Osteocyte (in vitro differentiated cells): ENCODE measurements around the gene GLB1L3. TPM values are rescaled to one million over a fixed set of nuclear protein-coding genes. Genes with fewer than 3 reads are reported as not detected.

Experiments
- DNase-seq: peaks from one replicate; pipeline ENCODE4 v3.0.0; 2021; ENCODE audit warnings: mixed read lengths; ENCODE audit not compliant: unreplicated experiment; ENCODE audit errors: extremely low spot score
- H3K27ac Mint-ChIP-seq: one replicate; pipeline ENCODE4 v1.8.0; 2021; ENCODE audit warnings: mild to moderate bottlenecking, mixed read lengths; ENCODE audit not compliant: unreplicated experiment
- H3K27me3 Mint-ChIP-seq: one replicate; pipeline ENCODE4 v1.8.0; 2021; ENCODE audit warnings: mixed read lengths; ENCODE audit not compliant: unreplicated experiment
- H3K36me3 Mint-ChIP-seq: one replicate; pipeline ENCODE4 v1.8.0; 2021; ENCODE audit warnings: mixed read lengths; ENCODE audit not compliant: unreplicated experiment
- H3K4me1 Mint-ChIP-seq: one replicate; pipeline ENCODE4 v1.8.0; 2021; ENCODE audit warnings: mixed read lengths; ENCODE audit not compliant: unreplicated experiment
- H3K4me3 Mint-ChIP-seq: one replicate; pipeline ENCODE4 v1.8.0; 2021; ENCODE audit warnings: mild to moderate bottlenecking, moderate library complexity, mixed read lengths; ENCODE audit not compliant: unreplicated experiment
- H3K9me3 Mint-ChIP-seq: one replicate; pipeline ENCODE4 v1.8.0; 2021; ENCODE audit warnings: mixed read lengths; ENCODE audit not compliant: unreplicated experiment
- CTCF ChIP-seq: fragments of 200-600 bp; sonication (generic); IDR thresholded peaks from 2 replicates; pipeline ENCODE4 v1.5.0; 2021; ENCODE audit warnings: antibody characterized with exemption, mild to moderate bottlenecking, moderate library complexity
- total RNA-seq: library from RNA; stranded (reverse); gene quantifications from 2 replicates; pipeline ENCODE4 v1.2.1, GENCODE V29; 2021

GLB1L3 gene
- total RNA-seq, 1 donor from 2014 or later = not detected

- Mint-ChIP-seq H3K4me3 (no peak overlapping the region), H3K36me3 (peaks cover 25% of the 10 kb centered on the region), H3K27ac (no peak overlapping the region), H3K4me1 (peaks cover 20% of the 10 kb centered on the region), H3K27me3 (no peaks in the 10 kb centered on the region), H3K9me3 (no peaks in the 10 kb centered on the region)
- no peak for DNase-seq
- no peak for TF ChIP-seq CTCF
Measured at GRCh38 chr11:134250246-134250645, 25.9 kb upstream of the GLB1L3 start.

- H3K27ac Mint-ChIP-seq = no peak overlapping the region
- no peak for TF ChIP-seq CTCF
- H3K36me3 Mint-ChIP-seq = peaks cover 25% of the 10 kb centered on the region
- H3K4me3 Mint-ChIP-seq = no peak overlapping the region
- no peak for DNase-seq
- no peaks in the 10 kb centered on the region for H3K9me3 Mint-ChIP-seq
- H3K27me3 Mint-ChIP-seq = no peaks in the 10 kb centered on the region
- H3K4me1 Mint-ChIP-seq = peaks cover 20% of the 10 kb centered on the region
Measured at GRCh38 chr11:134250675-134251074, 25.5 kb upstream of the GLB1L3 start.

- peaks cover 20% of the 10 kb centered on the region for H3K4me1 Mint-ChIP-seq
- DNase-seq = no peak
- H3K4me3 Mint-ChIP-seq = peak overlapping the region; percentile 86
- peaks cover 17% of the 10 kb centered on the region for H3K36me3 Mint-ChIP-seq
- peak overlapping the region; percentile 73 for H3K27ac Mint-ChIP-seq
- no peaks in the 10 kb centered on the region for H3K27me3 Mint-ChIP-seq
- no peaks in the 10 kb centered on the region for H3K9me3 Mint-ChIP-seq
- TF ChIP-seq CTCF = no peak
Measured at GRCh38 chr11:134252346-134253187, 23.6 kb upstream of the GLB1L3 start.

GRCh38 chr11:134253188-134253993 is 22.8 kb upstream of the GLB1L3 start, which contains the start of the genes ACAD8 and THYN1:
Gene ACAD8 (plus strand): TSS chr11:134253568. CDS start chr11:134253601, 33 bp downstream.
Gene THYN1 (minus strand): TSS chr11:134253352. CDS start chr11:134252882, 470 bp downstream.
- peak within 1 kb of the TSS; percentile 86 for H3K4me3 Mint-ChIP-seq
- no peaks in the 10 kb centered on the region for H3K27me3 Mint-ChIP-seq
- no peaks in the 10 kb centered on the region for H3K9me3 Mint-ChIP-seq
- TF ChIP-seq CTCF = no peak
- peak within 1 kb of the TSS; percentile 73 for H3K27ac Mint-ChIP-seq
- peak; percentile 98 for DNase-seq
- H3K36me3 Mint-ChIP-seq = peaks cover 12% of the 10 kb centered on the region
- peaks cover 20% of the 10 kb centered on the region for H3K4me1 Mint-ChIP-seq
